ACC112 (cell line): ENCODE measurements around the gene SGO1.

ENCODE experiments used
- H2AFZ ChIP-seq: fragments of 200-600 bp; sonication (generic); one replicate; pipeline ENCODE4 v1.6.0; 2017; ENCODE audit warnings: antibody characterized with exemption, low read length; ENCODE audit not compliant: unreplicated experiment
- H3K27ac ChIP-seq: fragments of 200-600 bp; sonication (generic); 2 replicates; pipeline ENCODE4 v1.5.1; 2014; ENCODE audit warnings: low read depth, mild to moderate bottlenecking, antibody characterized with exemption, low read length, moderate library complexity
- H3K27me3 ChIP-seq: fragments of 200-600 bp; sonication (generic); 2 replicates; pipeline ENCODE4 v1.6.1; 2014; ENCODE audit warnings: mild to moderate bottlenecking, antibody characterized with exemption, low read length, moderate library complexity, mixed read lengths; ENCODE audit not compliant: insufficient read depth
- H3K36me3 ChIP-seq: fragments of 200-600 bp; sonication (generic); 2 replicates; pipeline ENCODE4 v1.6.1; 2016; ENCODE audit warnings: mild to moderate bottlenecking, antibody characterized with exemption, low read length, moderate library complexity, mixed read lengths; ENCODE audit not compliant: insufficient read depth
- H3K4me1 ChIP-seq: fragments of 200-600 bp; sonication (generic); one replicate; pipeline ENCODE4 v1.6.1; 2016; ENCODE audit warnings: low read length, mixed read lengths; ENCODE audit not compliant: insufficient read depth, unreplicated experiment, control insufficient read depth
- H3K4me3 ChIP-seq: fragments of 200-600 bp; sonication (generic); 2 replicates; pipeline ENCODE4 v1.5.1; 2014; ENCODE audit warnings: mild to moderate bottlenecking, low read depth, low read length
- H3K79me2 ChIP-seq: fragments of 200-600 bp; sonication (generic); one replicate; pipeline ENCODE4 v1.6.0; 2016; ENCODE audit warnings: low read length; ENCODE audit not compliant: control insufficient read depth, unreplicated experiment, insufficient read depth

The SGO1 gene

DNA sequence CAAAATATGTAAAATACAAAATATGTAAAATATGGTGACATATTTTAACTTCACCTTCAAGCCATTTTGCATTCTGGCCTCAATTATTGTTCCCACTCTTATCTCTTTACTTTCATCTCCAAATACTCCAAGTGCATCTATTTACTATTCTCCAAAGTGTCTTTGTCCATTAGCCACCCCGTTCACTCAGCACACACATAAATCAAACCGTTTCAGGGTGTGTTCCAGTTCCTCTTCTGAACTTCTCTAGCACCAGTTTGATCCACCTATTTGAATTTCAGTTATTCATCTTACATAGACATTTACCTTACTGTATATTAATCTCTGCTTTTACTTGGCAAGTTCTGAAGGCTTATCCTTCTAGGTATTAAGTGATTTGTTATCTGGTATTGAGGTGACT is 45.1 kb downstream of the SGO1 start:
- H2AFZ ChIP-seq = no peak overlapping the region
- H3K27me3 ChIP-seq = no peaks in the 10 kb centered on the region
- no peak overlapping the region for H3K27ac ChIP-seq
- H3K4me3 ChIP-seq = no peak overlapping the region
- no peaks in the 10 kb centered on the region for H3K79me2 ChIP-seq
- H3K4me1 ChIP-seq = no peaks in the 10 kb centered on the region
- H3K36me3 ChIP-seq = no peaks in the 10 kb centered on the region

DNA sequence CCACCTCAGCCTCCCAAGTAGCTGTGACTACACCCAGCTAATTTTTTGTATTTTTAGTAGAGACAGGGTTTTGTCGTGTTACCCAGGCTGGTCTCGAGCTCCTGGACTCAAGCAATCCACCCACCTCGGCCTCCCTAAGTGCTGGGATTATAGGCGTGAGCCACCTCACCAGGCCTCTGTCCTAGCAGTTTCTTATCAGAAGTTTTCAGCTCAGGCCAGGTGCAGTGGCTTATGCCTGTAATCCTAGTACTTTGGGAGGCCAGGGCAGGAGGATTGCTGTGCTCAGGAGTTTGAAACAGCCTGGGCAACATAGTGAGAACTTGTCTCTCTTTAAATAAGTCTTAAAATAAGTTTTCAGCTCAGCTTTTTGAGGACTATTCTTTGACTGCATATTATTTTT is 48.4 kb downstream of the SGO1 start:
- Histone ChIP-seq H2AFZ (no peak overlapping the region), H3K4me3 (no peak overlapping the region), H3K4me1 (no peaks in the 10 kb centered on the region), H3K79me2 (no peaks in the 10 kb centered on the region), H3K36me3 (no peaks in the 10 kb centered on the region), H3K27ac (no peak overlapping the region), H3K27me3 (no peaks in the 10 kb centered on the region)

DNA sequence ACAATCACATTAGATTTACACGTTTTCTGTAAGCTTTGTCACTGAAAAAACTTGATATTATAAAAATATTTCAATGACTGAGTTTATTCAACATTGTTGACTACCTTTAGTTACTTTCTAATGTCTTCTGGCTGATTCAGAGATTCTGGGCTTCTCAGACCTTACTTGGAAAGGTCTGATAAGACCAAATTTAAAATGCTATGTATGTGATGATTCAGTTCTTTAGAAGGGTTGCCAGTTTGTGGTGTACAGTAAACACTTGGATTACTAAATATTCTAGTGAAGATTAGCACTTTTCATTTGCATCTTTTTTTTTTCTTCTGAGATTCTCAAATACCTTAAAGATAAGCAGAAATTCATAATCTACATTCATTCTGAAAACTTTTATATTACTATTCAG is 49.8 kb downstream of the SGO1 start:
- no peaks in the 10 kb centered on the region for H3K79me2 ChIP-seq
- no peak overlapping the region for H3K4me3 ChIP-seq
- no peaks in the 10 kb centered on the region for H3K27me3 ChIP-seq
- H3K4me1 ChIP-seq = no peaks in the 10 kb centered on the region
- H3K36me3 ChIP-seq = no peaks in the 10 kb centered on the region
- H2AFZ ChIP-seq = no peak overlapping the region
- no peak overlapping the region for H3K27ac ChIP-seq

DNA sequence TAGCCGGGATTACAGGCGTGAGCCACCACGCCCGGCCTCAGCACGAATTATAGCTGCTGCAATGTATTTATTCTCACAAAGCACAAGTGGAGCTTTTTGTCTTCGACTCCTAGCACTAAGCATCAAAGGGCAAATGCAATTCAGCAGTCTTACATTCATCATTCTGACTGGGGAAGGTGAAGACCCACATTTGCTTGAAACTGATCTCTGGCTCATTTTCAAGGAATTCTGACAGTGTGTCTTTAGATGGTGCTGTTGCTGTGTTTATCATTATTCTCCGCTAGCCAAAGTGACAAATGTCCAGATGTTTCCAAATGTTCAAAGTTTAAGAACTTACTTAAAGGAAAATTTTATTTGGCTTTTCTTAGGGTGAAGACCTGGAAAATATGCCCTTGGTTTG is 55.9 kb downstream of the SGO1 start:
- H3K36me3 ChIP-seq = no peaks in the 10 kb centered on the region
- no peak overlapping the region for H3K4me3 ChIP-seq
- H3K27ac ChIP-seq = no peak overlapping the region
- no peaks in the 10 kb centered on the region for H3K79me2 ChIP-seq
- H2AFZ ChIP-seq = no peak overlapping the region
- H3K4me1 ChIP-seq = no peaks in the 10 kb centered on the region
- no peaks in the 10 kb centered on the region for H3K27me3 ChIP-seq

DNA sequence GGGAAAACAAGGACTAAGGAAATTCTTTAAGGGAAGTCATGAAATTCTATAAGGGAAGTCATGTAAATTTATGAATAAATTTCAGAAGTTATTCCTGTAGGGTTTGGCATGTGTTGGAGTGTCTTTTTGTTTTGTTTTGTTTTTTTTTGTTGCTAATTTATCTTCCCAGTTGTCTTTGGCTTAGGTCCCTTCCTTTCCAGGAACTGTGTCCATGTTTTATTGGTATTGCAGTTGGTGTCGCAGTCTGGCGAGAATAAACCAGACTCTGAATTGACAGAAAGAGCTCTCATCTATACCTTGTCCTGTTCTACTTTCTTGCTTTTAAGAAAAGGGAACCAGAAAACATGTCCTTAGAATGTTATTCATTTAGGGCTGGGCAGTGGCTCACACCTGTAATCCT is 57.6 kb downstream of the SGO1 start:
- Histone ChIP-seq H3K79me2 (no peaks in the 10 kb centered on the region), H3K4me1 (no peaks in the 10 kb centered on the region), H3K27ac (no peak overlapping the region), H2AFZ (no peak overlapping the region), H3K27me3 (no peaks in the 10 kb centered on the region), H3K36me3 (no peaks in the 10 kb centered on the region), H3K4me3 (no peak overlapping the region)

DNA sequence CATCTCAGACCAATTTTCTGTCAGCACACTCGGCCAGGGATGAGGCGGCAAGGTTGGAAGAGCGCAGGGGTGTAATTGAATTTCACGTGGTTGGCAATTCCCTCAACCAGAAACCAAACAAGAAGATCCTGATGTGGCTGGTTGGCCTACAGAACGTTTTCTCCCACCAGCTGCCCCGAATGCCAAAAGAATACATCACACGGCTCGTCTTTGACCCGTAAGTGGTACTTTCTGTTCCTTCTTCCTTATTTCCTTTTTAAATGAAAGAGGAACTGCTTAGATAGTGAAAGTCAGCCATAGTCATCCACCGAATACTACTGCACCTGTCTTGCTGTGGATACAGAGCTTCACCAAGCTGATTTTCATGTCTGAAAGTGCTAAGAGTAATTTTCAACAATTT is 60.1 kb downstream of the SGO1 start:
- Histone ChIP-seq H3K79me2 (no peaks in the 10 kb centered on the region), H3K36me3 (no peaks in the 10 kb centered on the region), H2AFZ (no peak overlapping the region), H3K4me3 (no peak overlapping the region), H3K27ac (no peak overlapping the region), H3K4me1 (no peaks in the 10 kb centered on the region), H3K27me3 (no peaks in the 10 kb centered on the region)

DNA sequence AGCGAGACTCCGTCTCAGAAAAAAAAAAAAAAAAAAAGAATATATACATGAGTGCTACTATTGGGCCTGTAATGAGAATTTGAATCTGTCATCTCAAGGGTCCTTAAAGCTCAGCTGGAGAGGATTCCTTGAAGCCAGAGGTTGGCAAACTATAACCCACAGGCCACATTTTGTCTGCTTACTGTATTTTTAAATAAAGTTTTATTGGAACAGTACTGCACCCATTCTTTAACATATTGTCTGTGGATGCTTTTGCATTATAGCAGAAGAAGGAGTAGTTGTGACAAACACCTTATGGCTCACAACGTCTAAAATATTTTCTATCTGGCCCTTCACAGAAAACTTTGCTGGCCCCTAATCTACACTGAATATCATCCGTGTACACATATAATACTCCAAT is 60.7 kb downstream of the SGO1 start:
- Histone ChIP-seq H3K4me1 (no peaks in the 10 kb centered on the region), H3K79me2 (no peaks in the 10 kb centered on the region), H3K4me3 (no peak overlapping the region), H2AFZ (no peak overlapping the region), H3K36me3 (no peaks in the 10 kb centered on the region), H3K27ac (no peak overlapping the region), H3K27me3 (no peaks in the 10 kb centered on the region)

DNA sequence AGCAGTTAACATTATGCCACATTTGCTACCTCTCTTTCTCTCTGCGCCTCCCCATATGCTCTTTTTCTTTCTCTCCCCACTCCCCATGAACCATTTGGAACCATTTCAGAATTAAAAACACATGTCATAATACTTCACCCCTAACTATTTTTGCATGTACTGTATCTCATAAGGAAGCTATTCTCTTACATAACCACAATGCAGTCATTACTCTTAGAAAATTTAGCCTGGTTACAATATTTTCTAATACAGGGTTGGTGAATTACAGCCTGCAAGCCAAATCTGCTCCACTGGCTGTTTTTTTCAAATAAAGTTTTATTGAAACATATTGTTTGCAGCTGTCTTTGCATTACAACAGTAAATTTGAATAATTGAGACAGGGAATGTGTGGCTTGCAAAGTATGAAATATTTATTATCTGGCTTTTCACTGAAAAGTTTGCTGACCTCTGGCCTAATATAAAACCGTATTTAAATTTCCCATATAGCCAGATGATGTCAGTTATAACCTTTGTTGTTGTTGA is 62.8 kb downstream of the SGO1 start:
- Histone ChIP-seq H2AFZ (no peak overlapping the region), H3K4me1 (no peaks in the 10 kb centered on the region), H3K27ac (no peak overlapping the region), H3K4me3 (no peak overlapping the region), H3K36me3 (no peaks in the 10 kb centered on the region), H3K79me2 (no peaks in the 10 kb centered on the region), H3K27me3 (no peaks in the 10 kb centered on the region)

DNA sequence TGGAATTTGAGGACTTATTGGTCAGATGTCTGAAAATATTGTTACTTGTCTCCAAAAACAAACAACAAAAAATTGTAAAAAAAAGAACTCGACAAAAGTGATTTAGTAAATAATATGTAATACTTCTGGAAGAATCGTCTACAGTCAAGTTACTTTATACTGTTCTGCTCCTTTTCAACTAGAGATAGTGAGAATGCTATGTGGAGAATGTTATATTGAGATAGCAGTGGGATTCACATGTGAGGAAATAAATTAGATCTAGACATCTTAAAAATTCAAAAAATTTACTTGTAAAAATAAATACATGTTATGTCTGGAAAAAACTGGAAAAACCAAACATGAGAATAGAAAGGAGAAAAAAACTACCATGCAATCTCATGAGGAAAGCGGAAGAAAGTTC is 64.9 kb downstream of the SGO1 start:
- Histone ChIP-seq H3K27ac (no peak overlapping the region), H3K79me2 (no peaks in the 10 kb centered on the region), H3K4me3 (no peak overlapping the region), H3K27me3 (no peaks in the 10 kb centered on the region), H3K36me3 (no peaks in the 10 kb centered on the region), H3K4me1 (no peaks in the 10 kb centered on the region), H2AFZ (no peak overlapping the region)
